Germinal center (tissue), 1 donor: ENCODE results near the gene YPEL2.

Experiments used
- DNase-seq: peaks from one replicate; pipeline ENCODE4 v3.0.0; 2012; ENCODE audit warnings: mixed read lengths, low spot score

YPEL2 gene

GRCh38 chr17:59330053-59330942 lies 1.2 kb upstream of the YPEL2 start:
- no peak for DNase-seq

- DNase-seq, result peak; percentile 29
Observed at GRCh38 chr17:59331929-59332748, 684 bp downstream of the YPEL2 start.

GRCh38 chr17:59332749-59333377 lies 1.4 kb downstream of the YPEL2 start:
- no peak for DNase-seq

- no peak for DNase-seq
Observed at GRCh38 chr17:59333836-59334235, 2.4 kb downstream of the YPEL2 start.

GRCh38 chr17:59335685-59336084 lies 4.2 kb downstream of the YPEL2 start:
- DNase-seq, result no peak

GRCh38 chr17:59337741-59338299 lies 6.4 kb downstream of the YPEL2 start:
- no peak for DNase-seq

GRCh38 chr17:59338498-59338897 lies 7.0 kb downstream of the YPEL2 start:
- no peak for DNase-seq

- no peak for DNase-seq
Observed at GRCh38 chr17:59341922-59342321, 10.5 kb downstream of the YPEL2 start.

GRCh38 chr17:59342681-59343131 lies 11.3 kb downstream of the YPEL2 start:
- DNase-seq, result no peak

- DNase-seq, result no peak
Observed at GRCh38 chr17:59345476-59345875, 14.0 kb downstream of the YPEL2 start.

GRCh38 chr17:59346341-59346740 lies 14.9 kb downstream of the YPEL2 start:
- no peak for DNase-seq

GRCh38 chr17:59346876-59347407 lies 15.5 kb downstream of the YPEL2 start:
- no peak for DNase-seq

GRCh38 chr17:59347975-59348391 lies 16.5 kb downstream of the YPEL2 start:
- DNase-seq, result no peak

GRCh38 chr17:59349178-59349577 lies 17.7 kb downstream of the YPEL2 start:
- DNase-seq, result no peak

- no peak for DNase-seq
Observed at GRCh38 chr17:59353106-59353854, 21.8 kb downstream of the YPEL2 start.

- no peak for DNase-seq
Observed at GRCh38 chr17:59353936-59354755, 22.7 kb downstream of the YPEL2 start.

- no peak for DNase-seq
Observed at GRCh38 chr17:59355030-59355701, 23.7 kb downstream of the YPEL2 start.

- DNase-seq, result no peak
Observed at GRCh38 chr17:59355702-59356325, 24.4 kb downstream of the YPEL2 start.

- no peak for DNase-seq
Observed at GRCh38 chr17:59356543-59357218, 25.2 kb downstream of the YPEL2 start.
